ENCODE results near the gene ZDHHC7.
"Not testable (repeated sequence)": the region's sequence is repeated elsewhere in the genome, so short reads cannot be mapped to it uniquely, and the experiment has no call there.

The ZDHHC7 gene

GRCh38 chr16:84949772-84950436, 61.4 kb downstream of the ZDHHC7 start:
- Histone ChIP-seq H3K27me3 (ENCODE audit: control insufficient read depth, insufficient read depth, low read length) (no peaks in the 10 kb centered on the region), H3K4me3 (ENCODE audit: low read length) (no peak overlapping the region), H3K36me3 (ENCODE audit: control insufficient read depth, insufficient read depth, low read length) (no peaks in the 10 kb centered on the region), H3K27ac (ENCODE audit: low read length) (no peak overlapping the region), H3K4me1 (ENCODE audit: control insufficient read depth, insufficient read depth, low read length) (no peaks in the 10 kb centered on the region), H3K9me3 (ENCODE audit: control insufficient read depth, insufficient read depth, low read length) (no peaks in the 10 kb centered on the region)
- WGBS (ENCODE audit: insufficient coverage, insufficient read length), result no CpG with 5 or more reads among the region's 10 CpGs
- no peak for DNase-seq (ENCODE audit: low read depth, low spot score)

- Histone ChIP-seq H3K9me3 (ENCODE audit: control insufficient read depth, insufficient read depth, low read length) (no peaks in the 10 kb centered on the region), H3K27me3 (ENCODE audit: control insufficient read depth, insufficient read depth, low read length) (no peaks in the 10 kb centered on the region), H3K4me3 (ENCODE audit: low read length) (no peak overlapping the region), H3K27ac (ENCODE audit: low read length) (no peak overlapping the region), H3K36me3 (ENCODE audit: control insufficient read depth, insufficient read depth, low read length) (no peaks in the 10 kb centered on the region), H3K4me1 (ENCODE audit: control insufficient read depth, insufficient read depth, low read length) (no peaks in the 10 kb centered on the region)
- no CpG with 5 or more reads among the region's 10 CpGs for WGBS (ENCODE audit: insufficient coverage, insufficient read length)
- DNase-seq (ENCODE audit: low read depth, low spot score), result no peak
Measured at GRCh38 chr16:84948851-84949610, 62.3 kb downstream of the ZDHHC7 start.

- no peak overlapping the region for H3K4me3 ChIP-seq (ENCODE audit: low read length)
- no peaks in the 10 kb centered on the region; the same call in 1 of the 2 replicates for H3K4me1 ChIP-seq (ENCODE audit: control insufficient read depth, insufficient read depth, low read length)
- H3K27ac ChIP-seq (ENCODE audit: low read length), result no peak overlapping the region
- H3K36me3 ChIP-seq (ENCODE audit: control insufficient read depth, insufficient read depth, low read length), result no peaks in the 10 kb centered on the region
- H3K9me3 ChIP-seq (ENCODE audit: control insufficient read depth, insufficient read depth, low read length), result no peaks in the 10 kb centered on the region
- H3K27me3 ChIP-seq (ENCODE audit: control insufficient read depth, insufficient read depth, low read length), result no peaks in the 10 kb centered on the region
- DNase-seq (ENCODE audit: low read depth, low spot score), result no peak
- no CpG with 5 or more reads among the region's 27 CpGs for WGBS (ENCODE audit: insufficient coverage, insufficient read length)
Measured at GRCh38 chr16:84947996-84948850, 63.1 kb downstream of the ZDHHC7 start.

- no peaks in the 10 kb centered on the region for H3K36me3 ChIP-seq (ENCODE audit: control insufficient read depth, insufficient read depth, low read length)
- H3K4me1 ChIP-seq (ENCODE audit: control insufficient read depth, insufficient read depth, low read length), result no peaks in the 10 kb centered on the region; the same call in 1 of the 2 replicates
- H3K27ac ChIP-seq (ENCODE audit: low read length), result no peak overlapping the region
- H3K27me3 ChIP-seq (ENCODE audit: control insufficient read depth, insufficient read depth, low read length), result no peaks in the 10 kb centered on the region
- no CpG with 5 or more reads among the region's 9 CpGs for WGBS (ENCODE audit: insufficient coverage, insufficient read length)
- DNase-seq (ENCODE audit: low read depth, low spot score), result no peak
- H3K9me3 ChIP-seq (ENCODE audit: control insufficient read depth, insufficient read depth, low read length), result no peaks in the 10 kb centered on the region
- H3K4me3 ChIP-seq (ENCODE audit: low read length), result no peak overlapping the region
Measured at GRCh38 chr16:84947022-84947421, 64.3 kb downstream of the ZDHHC7 start.

- no CpG with 5 or more reads among the region's 4 CpGs for WGBS (ENCODE audit: insufficient coverage, insufficient read length)
- Histone ChIP-seq H3K4me3 (ENCODE audit: low read length) (no peak overlapping the region), H3K27ac (ENCODE audit: low read length) (no peak overlapping the region), H3K27me3 (ENCODE audit: control insufficient read depth, insufficient read depth, low read length) (no peaks in the 10 kb centered on the region), H3K36me3 (ENCODE audit: control insufficient read depth, insufficient read depth, low read length) (no peaks in the 10 kb centered on the region), H3K9me3 (ENCODE audit: control insufficient read depth, insufficient read depth, low read length) (no peaks in the 10 kb centered on the region), H3K4me1 (ENCODE audit: control insufficient read depth, insufficient read depth, low read length) (no peaks in the 10 kb centered on the region; the same call in 1 of the 2 replicates)
- DNase-seq (ENCODE audit: low read depth, low spot score), result no peak
Measured at GRCh38 chr16:84943620-84944019, 67.7 kb downstream of the ZDHHC7 start.

- Histone ChIP-seq H3K4me3 (ENCODE audit: low read length) (no peak overlapping the region), H3K27ac (ENCODE audit: low read length) (no peak overlapping the region), H3K36me3 (ENCODE audit: control insufficient read depth, insufficient read depth, low read length) (no peaks in the 10 kb centered on the region), H3K9me3 (ENCODE audit: control insufficient read depth, insufficient read depth, low read length) (no peaks in the 10 kb centered on the region), H3K4me1 (ENCODE audit: control insufficient read depth, insufficient read depth, low read length) (no peaks in the 10 kb centered on the region; the same call in 1 of the 2 replicates), H3K27me3 (ENCODE audit: control insufficient read depth, insufficient read depth, low read length) (no peaks in the 10 kb centered on the region)
- no peak for DNase-seq (ENCODE audit: low read depth, low spot score)
- no CpG with 5 or more reads among the region's 4 CpGs for WGBS (ENCODE audit: insufficient coverage, insufficient read length)
Measured at GRCh38 chr16:84942786-84943185, 68.5 kb downstream of the ZDHHC7 start.

GRCh38 chr16:84941921-84942320, 69.4 kb downstream of the ZDHHC7 start:
- no peak overlapping the region for H3K4me3 ChIP-seq (ENCODE audit: low read length)
- DNase-seq (ENCODE audit: low read depth, low spot score), result no peak
- no CpG with 5 or more reads among the region's 10 CpGs for WGBS (ENCODE audit: insufficient coverage, insufficient read length)

GRCh38 chr16:84940670-84941551, 70.4 kb downstream of the ZDHHC7 start:
- Histone ChIP-seq H3K9me3 (ENCODE audit: control insufficient read depth, insufficient read depth, low read length) (no peaks in the 10 kb centered on the region), H3K27me3 (ENCODE audit: control insufficient read depth, insufficient read depth, low read length) (no peaks in the 10 kb centered on the region), H3K4me1 (ENCODE audit: control insufficient read depth, insufficient read depth, low read length) (no peaks in the 10 kb centered on the region; the same call in 1 of the 2 replicates), H3K27ac (ENCODE audit: low read length) (no peak overlapping the region), H3K4me3 (ENCODE audit: low read length) (no peak overlapping the region), H3K36me3 (ENCODE audit: control insufficient read depth, insufficient read depth, low read length) (no peaks in the 10 kb centered on the region)
- WGBS (ENCODE audit: insufficient coverage, insufficient read length), result no CpG with 5 or more reads among the region's 41 CpGs
- DNase-seq (ENCODE audit: low read depth, low spot score), result no peak

More at GRCh38 chr16:84941921-84942320, 69.4 kb downstream of the ZDHHC7 start:
- Histone ChIP-seq H3K9me3 (ENCODE audit: control insufficient read depth, insufficient read depth, low read length) (no peaks in the 10 kb centered on the region), H3K4me1 (ENCODE audit: control insufficient read depth, insufficient read depth, low read length) (no peaks in the 10 kb centered on the region; the same call in 1 of the 2 replicates), H3K27ac (ENCODE audit: low read length) (no peak overlapping the region), H3K27me3 (ENCODE audit: control insufficient read depth, insufficient read depth, low read length) (no peaks in the 10 kb centered on the region), H3K36me3 (ENCODE audit: control insufficient read depth, insufficient read depth, low read length) (no peaks in the 10 kb centered on the region)

GRCh38 chr16:84938616-84939015, 72.7 kb downstream of the ZDHHC7 start:
- H3K4me3 ChIP-seq (ENCODE audit: low read length); H3K27ac ChIP-seq (ENCODE audit: low read length); H3K27me3 ChIP-seq (ENCODE audit: control insufficient read depth, insufficient read depth, low read length); H3K36me3 ChIP-seq (ENCODE audit: control insufficient read depth, insufficient read depth, low read length); DNase-seq (ENCODE audit: low read depth, low spot score); H3K9me3 ChIP-seq (ENCODE audit: control insufficient read depth, insufficient read depth, low read length); H3K4me1 ChIP-seq (ENCODE audit: control insufficient read depth, insufficient read depth, low read length): not testable (repeated sequence)
- no CpG with 5 or more reads among the region's 6 CpGs for WGBS (ENCODE audit: insufficient coverage, insufficient read length)
